Gastrocnemius medialis (tissue), 4 donors: ENCODE results near the gene PDZD7.

Experiments used
- POLR2A ChIP-seq, 2 donors: fragments of 450-650 bp; IDR thresholded peaks; one replicate each; pipeline ENCODE4 v1.6.1; 2017; ENCODE audit warnings: antibody characterized with exemption in 2 of 2, mild to moderate bottlenecking in 2 of 2, moderate library complexity in 2 of 2
- TF ChIP-seq, protein P1 (sequence below), 5 experiments: fragments of 450-650 bp in 3 of 5; fragments of 200-600 bp in 2 of 5; sonication (generic) in 2 of 5; IDR thresholded peaks in 4 of 5; conservative IDR thresholded peaks in 1 of 5; 1 replicate in 4 of 5; 2 replicates in 1 of 5; pipeline ENCODE4 v1.5.1; 2016 to 2019; ENCODE audit warnings: antibody characterized with exemption in 5 of 5, mild to moderate bottlenecking in 3 of 5, moderate library complexity in 3 of 5

DNA sequence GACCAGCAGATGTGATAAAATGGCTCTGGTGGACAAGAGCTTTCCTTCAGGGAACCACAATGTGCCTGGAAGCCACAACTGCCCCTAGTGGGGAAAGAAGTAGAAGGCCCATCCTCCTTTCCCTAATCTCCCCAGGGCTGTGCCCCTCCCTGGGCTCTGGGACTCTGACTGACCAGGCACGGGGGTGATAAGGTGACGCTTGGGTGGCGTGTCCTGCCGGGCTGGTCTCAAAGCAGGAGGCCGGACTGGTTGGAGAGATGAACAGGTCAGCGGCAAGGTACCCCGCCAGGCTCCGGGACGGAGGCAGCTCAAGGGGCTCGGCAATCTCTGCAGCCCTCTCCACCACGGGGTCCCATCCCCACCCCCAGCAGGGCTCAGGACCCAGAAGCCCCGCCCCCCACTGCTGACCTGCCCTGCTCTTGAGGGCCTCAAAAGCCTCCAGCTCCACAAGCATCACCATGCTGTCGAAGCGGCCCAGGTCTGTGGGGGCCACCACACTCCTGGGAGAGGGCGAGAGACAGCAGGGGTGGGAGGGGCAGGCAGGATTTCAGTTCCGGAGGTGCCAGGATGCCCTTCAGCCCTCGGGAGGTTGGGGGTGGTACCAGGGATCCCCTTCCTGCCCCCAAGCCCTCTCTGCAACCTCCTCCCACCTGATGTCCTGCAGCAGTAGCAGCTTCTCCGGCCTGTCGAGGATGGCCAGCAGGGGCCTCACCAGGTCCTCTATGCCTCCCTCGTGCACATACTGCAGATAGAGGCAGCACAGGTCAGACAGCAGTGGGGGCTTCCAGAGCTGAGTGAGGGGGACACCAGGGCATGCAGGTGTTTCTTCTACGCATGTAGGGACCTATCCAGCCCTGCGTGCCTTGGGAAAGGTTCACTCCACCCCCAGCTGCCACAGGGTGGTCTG lies 19.2 kb downstream of the PDZD7 start:
- TF ChIP-seq, protein P1, sequence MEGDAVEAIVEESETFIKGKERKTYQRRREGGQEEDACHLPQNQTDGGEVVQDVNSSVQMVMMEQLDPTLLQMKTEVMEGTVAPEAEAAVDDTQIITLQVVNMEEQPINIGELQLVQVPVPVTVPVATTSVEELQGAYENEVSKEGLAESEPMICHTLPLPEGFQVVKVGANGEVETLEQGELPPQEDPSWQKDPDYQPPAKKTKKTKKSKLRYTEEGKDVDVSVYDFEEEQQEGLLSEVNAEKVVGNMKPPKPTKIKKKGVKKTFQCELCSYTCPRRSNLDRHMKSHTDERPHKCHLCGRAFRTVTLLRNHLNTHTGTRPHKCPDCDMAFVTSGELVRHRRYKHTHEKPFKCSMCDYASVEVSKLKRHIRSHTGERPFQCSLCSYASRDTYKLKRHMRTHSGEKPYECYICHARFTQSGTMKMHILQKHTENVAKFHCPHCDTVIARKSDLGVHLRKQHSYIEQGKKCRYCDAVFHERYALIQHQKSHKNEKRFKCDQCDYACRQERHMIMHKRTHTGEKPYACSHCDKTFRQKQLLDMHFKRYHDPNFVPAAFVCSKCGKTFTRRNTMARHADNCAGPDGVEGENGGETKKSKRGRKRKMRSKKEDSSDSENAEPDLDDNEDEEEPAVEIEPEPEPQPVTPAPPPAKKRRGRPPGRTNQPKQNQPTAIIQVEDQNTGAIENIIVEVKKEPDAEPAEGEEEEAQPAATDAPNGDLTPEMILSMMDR (IDR thresholded peaks at IDR 0.05 in 4 of 5, conservative IDR thresholded peaks at IDR 0.05 in 1 of 5), result no peak
- TF ChIP-seq POLR2A (IDR thresholded peaks at IDR 0.05), result no peak
